Activated CD4-positive, alpha-beta T cell treated with anti-CD3 and anti-CD28 coated beads, Interleukin-2, amount 50 U/mL, for 1 hour (primary cell): ENCODE results near the gene ITGB6.

Experiments
- DNase-seq: peaks from one replicate; pipeline ENCODE4 v3.0.0-alpha.2; 2020

Gene ITGB6

DNA sequence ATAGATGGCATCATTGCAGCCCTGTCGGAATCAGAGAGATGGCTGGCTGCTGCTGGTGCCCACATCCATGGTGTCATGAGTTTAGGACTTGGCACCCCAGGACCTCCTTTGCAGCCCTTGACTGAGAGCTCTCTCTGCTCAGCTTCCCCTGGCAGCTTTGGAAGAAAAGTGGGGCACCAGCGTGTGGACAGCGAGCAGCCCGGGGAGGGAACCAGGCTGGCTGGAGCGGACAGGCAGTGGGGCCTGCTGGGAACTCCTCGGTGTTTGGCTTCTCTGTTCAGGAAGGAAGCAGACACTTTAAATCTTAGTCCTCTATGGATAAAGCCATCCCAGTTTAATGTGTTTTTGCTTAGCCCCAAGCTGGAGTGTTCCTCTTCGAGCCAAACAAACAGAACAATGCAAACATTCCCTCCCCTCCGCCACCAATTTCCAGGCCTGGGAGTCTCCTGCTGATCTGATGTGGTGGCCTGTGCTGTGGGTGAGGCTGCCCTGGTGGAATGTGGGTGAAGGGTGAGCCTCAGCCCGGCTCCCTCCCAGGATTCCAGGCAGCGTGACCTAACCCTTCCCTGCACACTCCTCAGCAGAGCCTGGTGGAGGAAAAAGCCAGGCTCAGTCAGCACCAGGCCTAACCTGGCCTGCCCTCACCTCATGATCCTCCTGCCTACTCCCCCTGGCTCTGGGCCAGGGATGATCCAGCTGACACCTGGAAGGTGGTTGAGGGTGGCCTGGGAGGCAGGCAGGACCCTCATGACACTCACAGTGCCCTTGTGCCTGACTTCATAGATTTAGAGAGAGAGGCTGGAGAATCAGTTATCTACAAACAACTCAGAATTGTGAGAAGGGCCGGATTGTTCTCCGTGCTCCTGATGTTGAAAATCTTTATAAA is 21.6 kb upstream of the ITGB6 start:
- no peak for DNase-seq

GRCh38 chr2:160220545-160221009 is 20.5 kb upstream of the ITGB6 start:
- no peak for DNase-seq

DNA sequence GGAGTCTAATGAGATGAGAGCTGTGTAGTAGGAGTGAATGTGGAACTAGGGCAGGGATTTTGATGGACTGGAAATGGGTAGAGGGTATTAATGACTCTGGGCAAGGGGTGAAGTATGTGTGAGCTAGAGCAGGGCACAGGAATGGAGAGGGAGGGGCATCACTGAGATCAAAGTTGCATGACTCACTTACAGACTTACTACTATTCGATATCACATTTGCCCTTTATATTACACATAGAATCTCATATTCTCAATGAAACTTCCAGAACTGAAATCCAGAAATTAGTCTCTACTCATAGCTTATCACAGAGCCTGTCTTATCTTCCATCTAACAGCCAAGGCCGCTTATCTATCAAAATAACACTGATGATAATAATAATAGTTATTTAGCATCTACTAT is 20.0 kb upstream of the ITGB6 start:
- DNase-seq = no peak

DNA sequence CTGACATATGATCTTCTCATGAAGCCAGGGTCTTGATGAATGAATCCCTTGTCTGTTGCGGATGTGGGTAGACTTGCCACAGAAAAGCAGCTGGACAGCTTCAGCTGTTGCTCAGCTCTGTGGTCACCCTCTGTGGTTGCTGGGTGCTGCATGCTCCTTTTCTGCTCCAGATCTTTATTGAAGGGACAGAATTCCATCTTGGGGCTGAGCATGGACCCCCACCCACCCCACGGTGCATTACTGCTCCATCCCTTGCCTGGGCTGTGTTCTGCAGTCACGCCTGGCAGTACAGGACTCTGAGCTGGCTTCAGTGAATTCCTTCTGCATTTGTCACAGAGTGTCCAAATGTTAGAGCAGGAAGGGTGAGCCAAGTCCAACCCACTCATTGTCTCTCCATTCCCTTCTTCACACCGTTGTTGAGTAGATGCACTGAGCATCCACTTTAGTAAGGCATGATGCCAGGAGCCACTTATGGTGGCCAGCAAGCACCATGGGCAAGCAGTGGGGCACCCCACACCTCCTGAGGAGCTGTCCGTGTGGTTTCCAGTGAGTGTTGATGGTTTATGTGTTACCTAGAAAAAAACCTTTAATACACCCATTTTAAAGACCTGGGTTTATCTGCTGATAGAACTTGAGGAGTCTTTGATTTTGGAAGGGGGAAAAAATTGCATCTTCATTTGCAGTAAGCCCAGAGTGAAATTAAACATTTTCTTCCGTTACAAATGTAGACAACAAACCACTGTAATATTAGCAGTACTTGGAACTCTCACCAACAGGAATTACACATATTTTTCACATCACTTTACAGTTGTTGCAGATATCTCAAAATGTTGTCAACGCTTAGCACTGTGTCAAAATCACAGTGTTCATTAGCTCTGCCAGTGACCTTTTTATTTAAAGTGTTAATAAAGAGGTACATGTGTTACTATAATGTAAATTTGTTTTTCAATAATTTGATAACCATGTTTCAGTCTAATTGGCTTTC is 14.7 kb upstream of the ITGB6 start:
- no peak for DNase-seq

DNA sequence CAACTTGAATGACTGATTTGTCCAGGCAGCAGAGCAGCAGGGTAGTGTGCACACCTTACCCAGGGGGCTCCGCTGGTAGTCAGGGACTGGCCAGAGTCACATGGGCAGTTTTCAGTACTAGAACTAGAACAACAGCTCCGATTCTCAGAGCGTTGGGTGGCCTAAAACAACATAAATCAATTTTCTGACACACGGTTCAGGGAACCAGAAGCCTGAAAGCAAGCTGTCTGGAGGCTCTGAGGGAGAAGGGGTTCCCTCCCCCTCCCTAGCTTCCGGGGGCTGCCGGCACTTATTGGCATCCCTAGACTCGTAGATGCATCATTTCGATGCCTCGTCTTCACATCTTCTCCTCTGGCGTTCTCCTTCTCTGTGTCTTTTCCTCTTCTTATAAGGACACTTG is 13.4 kb upstream of the ITGB6 start:
- no peak for DNase-seq

DNA sequence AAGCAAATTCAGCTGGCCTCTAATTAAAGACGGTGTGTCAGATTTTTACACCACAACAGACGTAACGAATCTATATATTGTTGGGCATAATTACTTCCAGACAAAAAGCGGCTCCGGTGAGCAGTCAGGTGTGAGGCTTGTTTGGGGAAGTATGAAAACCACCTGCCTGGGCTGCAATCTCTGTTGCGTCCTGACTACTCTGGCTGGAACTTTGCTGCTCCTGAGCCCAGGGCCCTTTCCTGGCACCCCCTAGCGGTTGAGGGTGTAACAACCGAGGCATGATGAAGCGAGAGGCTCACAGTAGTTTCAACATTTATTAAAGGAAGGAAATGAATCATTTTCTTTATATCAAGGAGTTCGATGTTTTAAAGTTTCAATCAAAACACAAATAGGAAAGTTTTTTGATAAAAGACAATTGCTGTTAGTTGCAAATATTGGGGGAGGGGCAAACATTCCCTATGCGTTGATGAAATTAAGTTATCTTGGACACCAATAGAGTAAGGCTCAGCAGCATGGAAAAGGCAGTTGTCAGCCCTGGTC is 10.6 kb upstream of the ITGB6 start:
- DNase-seq = peak; percentile 66

DNA sequence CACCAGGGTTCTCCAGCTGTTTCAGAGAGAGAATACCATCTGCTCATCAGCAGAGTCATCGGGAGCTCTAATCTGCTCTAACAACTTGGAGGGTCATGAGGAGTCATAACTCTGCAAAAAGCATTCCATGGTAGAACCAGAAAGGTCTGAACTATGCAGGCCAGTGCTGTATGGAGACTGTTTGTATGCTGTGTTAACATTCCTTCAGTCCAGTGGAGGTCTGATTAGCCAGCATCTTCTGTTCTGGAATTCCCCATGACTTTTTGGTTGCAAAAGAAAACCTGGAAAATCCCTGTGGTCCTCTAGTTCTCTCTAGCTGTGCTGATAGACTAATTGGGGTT is 9.4 kb upstream of the ITGB6 start:
- no peak for DNase-seq

DNA sequence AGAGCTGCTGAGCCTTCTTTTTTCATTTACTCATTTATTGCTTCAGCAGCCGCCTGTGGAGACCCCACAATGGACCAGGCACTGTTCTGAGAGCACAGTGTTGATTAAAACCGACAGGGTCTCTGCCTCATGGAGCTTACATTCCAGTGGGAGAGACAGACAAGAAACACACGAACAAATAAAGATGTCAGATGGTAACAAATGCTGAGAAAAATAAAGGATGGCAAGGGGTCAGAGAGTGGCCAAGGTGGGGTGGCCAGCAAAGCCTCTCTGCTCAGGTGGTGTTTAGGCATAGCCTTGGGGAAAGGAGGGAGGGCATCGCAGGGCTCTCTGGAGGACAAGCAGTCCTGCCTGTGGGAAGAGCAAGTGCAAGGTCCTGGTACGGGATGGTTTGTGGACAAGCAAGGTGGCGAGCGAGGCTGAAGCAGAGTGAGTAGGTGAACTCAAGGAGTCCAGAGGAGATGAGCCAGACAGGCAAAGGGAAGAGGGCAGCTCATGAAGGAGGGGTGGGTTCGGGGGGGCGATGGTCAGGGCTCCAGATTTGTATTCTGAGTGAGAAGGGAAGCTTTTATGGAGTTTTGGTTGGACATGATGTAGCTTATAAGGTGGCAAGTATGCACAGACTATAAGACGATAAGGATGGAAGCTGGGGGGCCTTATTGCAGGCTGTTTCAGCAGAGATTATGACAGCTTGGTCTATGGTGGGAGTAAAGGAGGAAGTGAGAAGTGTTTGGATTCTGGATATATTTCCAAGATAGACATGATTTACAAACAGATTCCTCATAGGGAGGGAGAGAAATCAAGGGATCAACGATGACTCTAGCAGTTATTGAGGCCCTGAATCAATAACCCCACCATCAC is 8.8 kb upstream of the ITGB6 start:
- no peak for DNase-seq

DNA sequence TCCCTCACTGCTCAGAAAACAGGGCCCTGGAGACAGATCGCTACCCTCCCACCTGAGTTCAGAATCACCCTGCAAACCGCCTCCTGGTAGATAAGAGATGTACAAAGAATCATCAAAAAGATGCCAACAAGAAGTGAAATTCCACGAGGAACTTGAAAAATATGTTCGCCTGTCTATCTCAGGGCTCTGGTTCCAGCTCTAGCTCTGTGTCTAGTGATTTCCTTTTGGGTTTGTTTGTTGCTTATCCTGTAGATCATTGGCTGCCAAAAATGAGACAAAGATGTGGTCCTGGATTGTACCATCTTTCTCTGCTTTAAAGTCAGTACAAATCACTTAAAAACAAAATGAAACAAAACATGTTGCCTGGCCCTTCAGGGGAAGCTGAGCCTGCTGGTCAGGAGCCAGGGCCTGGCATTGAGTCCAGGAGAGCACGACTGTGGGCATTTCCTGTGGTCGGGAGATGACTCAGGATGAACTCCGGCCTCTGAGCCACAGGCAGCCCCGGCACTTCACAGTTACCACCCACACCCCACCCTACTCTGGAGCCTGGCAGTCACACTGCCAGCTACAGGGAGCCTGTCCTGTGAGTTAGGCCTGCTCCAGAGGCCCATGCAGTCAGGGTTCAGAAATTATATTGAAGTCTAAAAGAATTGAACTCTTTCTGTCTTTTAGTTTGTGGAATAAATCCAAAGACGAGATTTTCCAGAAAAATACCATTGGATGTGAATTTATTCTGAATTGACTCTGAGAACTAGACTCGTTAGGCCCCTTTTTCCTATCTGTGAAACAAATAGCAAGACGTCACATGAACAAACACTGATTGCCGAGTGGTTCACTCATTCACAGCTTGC is 8.0 kb upstream of the ITGB6 start:
- DNase-seq = no peak

DNA sequence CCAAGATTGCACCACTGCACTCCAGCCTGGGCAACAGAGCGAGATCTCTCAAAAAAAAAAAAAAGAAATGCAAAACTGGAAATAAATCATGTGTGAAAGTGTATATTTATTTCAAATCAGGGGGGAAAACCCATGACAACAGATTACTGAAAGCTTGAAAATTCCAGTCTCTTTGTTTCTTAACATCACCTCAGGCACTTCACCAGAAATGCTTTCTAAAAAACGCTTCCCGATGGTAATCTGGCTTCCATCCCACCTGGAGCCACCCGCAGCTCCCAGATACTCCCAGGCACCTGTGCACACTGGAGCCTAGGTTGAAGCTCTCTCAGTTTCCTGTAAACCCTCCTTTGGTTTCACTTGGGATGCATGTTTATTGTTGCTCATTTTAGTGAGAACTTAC is 7.2 kb upstream of the ITGB6 start:
- no peak for DNase-seq

DNA sequence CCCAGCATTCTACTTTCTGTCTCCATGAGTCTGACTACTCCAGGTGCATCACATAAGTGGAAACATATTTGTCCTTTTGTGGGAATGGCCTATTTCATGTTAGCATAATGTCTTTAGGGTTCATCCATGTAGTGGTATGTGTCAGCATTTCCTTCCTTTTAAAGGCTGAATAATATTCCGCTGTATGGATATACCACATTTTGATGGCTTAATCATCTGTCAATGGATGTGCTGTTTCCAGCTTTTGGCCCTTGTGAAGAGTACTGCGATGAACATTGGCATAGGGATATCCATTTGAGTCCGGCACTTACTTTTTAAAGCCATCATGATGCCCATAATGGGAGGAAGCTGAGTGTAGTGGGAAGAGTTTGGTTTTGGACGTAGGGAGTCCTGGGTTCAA is 6.4 kb upstream of the ITGB6 start:
- no peak for DNase-seq

DNA sequence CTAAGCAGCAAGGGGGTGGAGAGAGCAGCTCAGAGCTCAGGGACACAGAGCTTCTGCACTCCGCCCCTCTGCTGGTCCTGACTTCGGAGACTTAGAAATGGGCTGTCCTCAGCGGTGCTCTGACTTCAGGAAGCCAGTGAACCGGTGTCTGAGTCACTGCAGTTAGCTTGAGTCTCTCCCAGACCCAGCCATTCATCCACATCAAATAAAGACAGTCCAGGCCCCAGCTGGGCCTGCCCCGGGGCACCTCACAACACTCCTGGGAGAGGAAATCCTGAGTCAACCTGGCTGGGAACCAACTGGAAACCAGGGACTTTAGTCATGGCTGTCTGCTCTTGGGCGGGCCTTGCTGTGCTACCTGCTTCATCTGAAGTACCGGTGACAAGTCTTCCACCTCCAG is 5.4 kb upstream of the ITGB6 start:
- no peak for DNase-seq

- no peak for DNase-seq
Observed at GRCh38 chr2:160203422-160203821, 3.4 kb upstream of the ITGB6 start.

DNA sequence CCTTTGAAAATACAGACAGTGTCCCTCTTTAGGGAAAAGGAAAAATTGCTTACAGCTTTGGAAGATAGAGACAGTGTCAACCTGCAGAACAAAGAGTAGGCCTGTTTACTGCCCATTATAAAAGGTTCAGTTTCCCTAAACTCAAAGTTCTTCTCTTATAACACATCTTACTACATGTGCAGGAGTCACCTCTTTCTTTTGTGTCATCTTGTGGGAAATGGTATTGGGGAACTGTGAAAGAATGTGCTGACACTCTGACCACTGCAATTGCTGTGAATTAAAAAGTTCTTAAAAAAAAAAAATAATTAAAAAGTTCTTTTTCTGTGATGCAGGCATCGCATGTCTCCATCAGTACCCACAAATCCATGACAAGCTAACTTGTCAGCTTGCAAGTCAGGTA is 2.9 kb upstream of the ITGB6 start:
- no peak for DNase-seq

DNA sequence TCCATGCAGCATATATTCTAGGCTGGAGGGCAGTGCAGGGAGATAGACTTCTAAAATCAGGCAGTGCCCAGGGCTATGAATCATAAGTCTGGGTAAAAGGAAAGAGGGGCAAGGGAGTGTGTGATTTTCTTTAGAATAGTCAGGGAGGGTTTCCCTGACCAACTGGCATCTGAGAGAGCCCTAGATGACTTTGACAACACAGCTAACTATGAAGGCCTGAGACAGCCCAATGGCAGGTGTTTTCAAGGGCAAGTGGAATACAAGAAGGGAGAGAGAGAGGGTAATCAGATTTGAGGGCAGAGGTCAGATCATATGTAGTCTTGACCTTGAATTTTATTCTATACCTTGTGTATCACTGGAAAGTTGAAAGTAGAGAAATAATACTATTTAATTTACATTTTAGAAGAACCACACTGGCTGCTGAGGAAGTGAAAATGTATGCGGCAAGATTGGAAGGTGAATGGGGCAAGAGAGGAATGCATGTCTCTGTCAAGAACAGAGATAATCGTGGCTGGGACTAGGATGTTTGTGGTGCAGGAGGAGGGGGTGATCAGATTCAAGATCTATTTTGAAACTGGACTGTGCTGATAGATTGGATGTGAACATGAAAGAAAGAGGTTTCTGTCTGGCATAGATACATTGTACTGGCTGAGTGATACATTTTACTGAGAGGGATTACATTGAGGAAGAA is 1.9 kb upstream of the ITGB6 start:
- no peak for DNase-seq

DNA sequence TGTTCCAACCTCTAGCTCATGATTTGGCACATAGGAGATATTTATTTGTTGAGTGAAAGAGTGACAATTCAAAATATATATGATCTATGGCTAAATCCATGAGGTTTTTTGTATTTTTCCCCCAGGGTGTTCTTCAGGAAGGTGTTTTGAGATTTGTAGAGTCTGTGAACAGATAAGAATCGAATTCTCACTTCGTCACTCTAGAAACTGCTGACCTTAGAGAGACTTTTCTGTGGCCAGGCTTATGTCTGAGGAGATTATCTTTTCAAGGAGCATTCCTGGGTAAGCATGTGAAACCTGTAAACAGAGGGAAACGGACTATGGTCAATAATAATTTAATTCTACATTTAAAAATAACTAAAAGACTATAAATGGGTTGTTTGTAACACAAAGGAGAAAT is 849 bp upstream of the ITGB6 start:
- no peak for DNase-seq

GRCh38 chr2:160199053-160199452 is 1.0 kb downstream of the ITGB6 start:
- no peak for DNase-seq

DNA sequence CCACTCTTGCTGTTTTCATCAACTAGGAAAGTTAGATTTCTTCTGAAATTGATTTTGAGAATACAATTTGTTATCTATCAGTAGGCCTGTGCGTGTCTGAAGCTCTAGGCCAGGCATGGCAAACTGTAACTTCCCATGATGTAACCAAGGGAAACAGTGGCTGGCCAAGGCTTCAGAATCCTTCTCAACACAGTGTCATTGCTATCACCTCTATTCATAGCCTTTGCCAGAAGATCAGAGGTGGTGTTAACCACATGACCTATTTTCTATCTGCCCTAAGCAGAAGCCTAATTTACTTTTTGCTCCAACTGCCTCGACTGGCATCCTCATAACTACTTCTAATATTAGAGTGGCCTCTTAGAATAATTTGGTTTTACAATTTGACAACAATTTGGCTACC is 2.5 kb downstream of the ITGB6 start:
- no peak for DNase-seq

- no peak for DNase-seq
Observed at GRCh38 chr2:160194946-160195345, 5.1 kb downstream of the ITGB6 start.

GRCh38 chr2:160194351-160194750 is 5.7 kb downstream of the ITGB6 start:
- DNase-seq = no peak
